HEK293 (cell line): ENCODE measurements around the gene GRIN2A.

Source experiments
- REPIN1 ChIP-seq: fragments of 450-650 bp; formaldehyde crosslinking; IDR thresholded peaks from 2 replicates; pipeline ENCODE4 v1.5.1; 2017; ENCODE audit warnings: missing biosample characterization, missing genetic modification characterization, low read depth
- SP2 ChIP-seq: fragments of 450-650 bp; formaldehyde crosslinking; IDR thresholded peaks from 2 replicates; pipeline ENCODE4 v1.5.1; 2016; ENCODE audit warnings: missing biosample characterization, missing genetic modification characterization
- ZNF133 ChIP-seq: fragments of 450-650 bp; formaldehyde crosslinking; IDR thresholded peaks from 2 replicates; pipeline ENCODE4 v1.5.1; 2016; ENCODE audit warnings: missing biosample characterization, missing genetic modification characterization
- ZNF157 ChIP-seq: fragments of 450-650 bp; formaldehyde crosslinking; IDR thresholded peaks from 2 replicates; pipeline ENCODE4 v1.5.1; 2016; ENCODE audit warnings: missing biosample characterization, missing genetic modification characterization
- ZNF394 ChIP-seq: fragments of 450-650 bp; formaldehyde crosslinking; IDR thresholded peaks from 2 replicates; pipeline ENCODE4 v1.5.1; 2016; ENCODE audit warnings: missing biosample characterization, missing genetic modification characterization, mild to moderate bottlenecking, moderate library complexity, borderline replicate concordance
- ZNF558 ChIP-seq: fragments of 450-650 bp; formaldehyde crosslinking; IDR thresholded peaks from 2 replicates; pipeline ENCODE4 v1.5.1; 2016; ENCODE audit warnings: missing biosample characterization, missing genetic modification characterization
- TF ChIP-seq, protein P1 (sequence below): fragments of 450-650 bp; formaldehyde crosslinking; IDR thresholded peaks from 2 replicates; pipeline ENCODE4 v1.5.1; 2016; ENCODE audit warnings: missing biosample characterization, missing genetic modification characterization
- TF ChIP-seq, protein P2 (sequence below): fragments of 450-650 bp; formaldehyde crosslinking; IDR thresholded peaks from 2 replicates; pipeline ENCODE4 v1.5.1; 2017; ENCODE audit warnings: missing biosample characterization, mild to moderate bottlenecking, missing genetic modification characterization, moderate library complexity

- TF ChIP-seq, protein P1, sequence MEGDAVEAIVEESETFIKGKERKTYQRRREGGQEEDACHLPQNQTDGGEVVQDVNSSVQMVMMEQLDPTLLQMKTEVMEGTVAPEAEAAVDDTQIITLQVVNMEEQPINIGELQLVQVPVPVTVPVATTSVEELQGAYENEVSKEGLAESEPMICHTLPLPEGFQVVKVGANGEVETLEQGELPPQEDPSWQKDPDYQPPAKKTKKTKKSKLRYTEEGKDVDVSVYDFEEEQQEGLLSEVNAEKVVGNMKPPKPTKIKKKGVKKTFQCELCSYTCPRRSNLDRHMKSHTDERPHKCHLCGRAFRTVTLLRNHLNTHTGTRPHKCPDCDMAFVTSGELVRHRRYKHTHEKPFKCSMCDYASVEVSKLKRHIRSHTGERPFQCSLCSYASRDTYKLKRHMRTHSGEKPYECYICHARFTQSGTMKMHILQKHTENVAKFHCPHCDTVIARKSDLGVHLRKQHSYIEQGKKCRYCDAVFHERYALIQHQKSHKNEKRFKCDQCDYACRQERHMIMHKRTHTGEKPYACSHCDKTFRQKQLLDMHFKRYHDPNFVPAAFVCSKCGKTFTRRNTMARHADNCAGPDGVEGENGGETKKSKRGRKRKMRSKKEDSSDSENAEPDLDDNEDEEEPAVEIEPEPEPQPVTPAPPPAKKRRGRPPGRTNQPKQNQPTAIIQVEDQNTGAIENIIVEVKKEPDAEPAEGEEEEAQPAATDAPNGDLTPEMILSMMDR (tag by site-specific recombination): no peak
- no peak for TF ChIP-seq SP2
- TF ChIP-seq, protein P2, sequence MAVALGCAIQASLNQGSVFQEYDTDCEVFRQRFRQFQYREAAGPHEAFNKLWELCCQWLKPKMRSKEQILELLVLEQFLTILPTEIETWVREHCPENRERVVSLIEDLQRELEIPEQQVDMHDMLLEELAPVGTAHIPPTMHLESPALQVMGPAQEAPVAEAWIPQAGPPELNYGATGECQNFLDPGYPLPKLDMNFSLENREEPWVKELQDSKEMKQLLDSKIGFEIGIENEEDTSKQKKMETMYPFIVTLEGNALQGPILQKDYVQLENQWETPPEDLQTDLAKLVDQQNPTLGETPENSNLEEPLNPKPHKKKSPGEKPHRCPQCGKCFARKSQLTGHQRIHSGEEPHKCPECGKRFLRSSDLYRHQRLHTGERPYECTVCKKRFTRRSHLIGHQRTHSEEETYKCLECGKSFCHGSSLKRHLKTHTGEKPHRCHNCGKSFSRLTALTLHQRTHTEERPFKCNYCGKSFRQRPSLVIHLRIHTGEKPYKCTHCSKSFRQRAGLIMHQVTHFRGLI (tag by site-specific recombination): no peak
- TF ChIP-seq REPIN1 (tag by site-specific recombination): no peak
- TF ChIP-seq ZNF133: no peak
- no peak for TF ChIP-seq ZNF157
- TF ChIP-seq ZNF394 (tag by site-specific recombination): no peak
- TF ChIP-seq ZNF558 (tag by site-specific recombination): no peak
Observed at GRCh38 chr16:9824200-9825068, 357.8 kb downstream of the GRIN2A start.
